HepG2 (cell line): ENCODE measurements around the gene SHE. TPM values are rescaled to one million over a fixed set of nuclear protein-coding genes. Genes with fewer than 3 reads are reported as not detected.

Experiments
- ATAC-seq: fragments of 200-7000 bp; cut with Tn5 transposase; 3 replicates; pipeline ENCODE4 v1.9.1; 2020; ENCODE audit warnings: mild to moderate bottlenecking, moderate library complexity
- BruUV-seq: library from RNA; stranded (reverse); fragments of 400-500 nt; replicated peaks from 2 replicates; lab custom pipeline; 2021; lab: Mats Ljungman, UMichigan
- CTCF ChIA-PET: fragments of 300-600 bp; formaldehyde crosslinking; extraction: SDS; loops from one replicate; lab custom pipeline; 2021; ENCODE audit warnings: low total read pairs, inconsistent platforms, low intra/inter-chr PET ratio; lab: Yijun Ruan, JAX
- POLR2A ChIA-PET: fragments of 350-600 bp; sonication (Branson Sonifier 250); formaldehyde crosslinking; loops from one replicate; lab custom pipeline; 2020; ENCODE audit warnings: antibody characterized with exemption, inconsistent platforms; lab: Yijun Ruan, JAX
- DNase-seq: peaks from one replicate; pipeline ENCODE4 v3.0.0-alpha.2; 2015; ENCODE audit warnings: low spot score
- FAIRE-seq: peaks from 3 replicates; lab custom pipeline; 2011; peaks lifted over from hg19 to GRCh38; lab: Jason Lieb, UNC
- H2AFZ ChIP-seq: one replicate; pipeline ENCODE4 v1.6.1; 2011; ENCODE audit warnings: low read length, inconsistent platforms
- H3K27ac ChIP-seq: fragments of 300-600 bp; 3 replicates; pipeline ENCODE4 v1.8.0; 2011; ENCODE audit warnings: mixed run types, mild to moderate bottlenecking, mixed read lengths, low read length, inconsistent platforms; ENCODE audit not compliant: insufficient read depth; ENCODE audit errors: extremely low read length
- H3K27me3 ChIP-seq, 2 experiments: fragments of 200-600 bp in 1 of 2; 2 replicates in 1 of 2; 3 replicates in 1 of 2; pipeline versions ENCODE4 v1.6.0 to v1.8.0; 2011; ENCODE audit warnings: low read length in 2 of 2, mild to moderate bottlenecking in 2 of 2, moderate library complexity in 2 of 2, inconsistent platforms in 1 of 2; ENCODE audit not compliant: insufficient read depth in 2 of 2, control insufficient read depth in 1 of 2
- H3K36me3 ChIP-seq, 2 experiments: fragments of 200-600 bp in 1 of 2; replicated peaks in 1 of 2; 2 replicates in 1 of 2; 3 replicates in 1 of 2; pipeline versions ENCODE4 v1.5.1 to v1.8.0; 2011; ENCODE audit warnings: low read length in 2 of 2, inconsistent platforms in 1 of 2; ENCODE audit not compliant: insufficient read depth in 2 of 2, control insufficient read depth in 1 of 2
- H3K4me1 ChIP-seq: 2 replicates; pipeline ENCODE4 v1.5.1; 2012; ENCODE audit warnings: low read length, inconsistent platforms; ENCODE audit not compliant: insufficient read depth
- H3K4me2 ChIP-seq: 2 replicates; pipeline ENCODE4 v1.6.0; 2011; ENCODE audit warnings: low read depth, low read length, inconsistent platforms
- H3K4me3 ChIP-seq, 3 experiments: fragments of 200-600 bp in 1 of 3; sonication (generic), shearing (Covaris generic) in 1 of 3; replicated peaks in 1 of 3; 2 replicates each; pipeline ENCODE4 v1.5.1; 2011 to 2016; ENCODE audit warnings: low read length in 3 of 3, inconsistent platforms in 2 of 3, low read depth in 2 of 3, mild to moderate bottlenecking in 2 of 3, control low read depth in 1 of 3, mixed read lengths in 1 of 3; ENCODE audit not compliant: insufficient read depth in 1 of 3
- H3K79me2 ChIP-seq: one replicate; pipeline ENCODE4 v1.6.1; 2011; ENCODE audit warnings: low read length, inconsistent platforms; ENCODE audit not compliant: insufficient read depth
- H3K9ac ChIP-seq: 2 replicates; pipeline ENCODE4 v1.6.0; 2011; ENCODE audit warnings: mild to moderate bottlenecking, low read depth, low read length, inconsistent platforms; ENCODE audit not compliant: insufficient read depth
- H3K9me3 ChIP-seq: 2 replicates; pipeline ENCODE4 v1.5.1; 2012; ENCODE audit warnings: mild to moderate bottlenecking, low read length
- H4K20me1 ChIP-seq: 2 replicates; pipeline ENCODE4 v1.6.0; 2011; ENCODE audit warnings: inconsistent platforms, mild to moderate bottlenecking, low read length, moderate library complexity; ENCODE audit not compliant: insufficient read depth
- GFI1 ChIP-seq: sonication (generic); formaldehyde crosslinking; IDR thresholded peaks from 2 replicates; pipeline ENCODE4 v1.5.0; 2020; ENCODE audit warnings: missing genetic modification reagents, mild to moderate bottlenecking, borderline replicate concordance
- TFE3 ChIP-seq: IDR thresholded peaks from 2 replicates; pipeline ENCODE4 v1.6.1; 2016
- ZNF18 ChIP-seq: sonication (generic); formaldehyde crosslinking; IDR thresholded peaks from 2 replicates; pipeline ENCODE4 v1.8.0; 2022; ENCODE audit warnings: mild to moderate bottlenecking, missing genetic modification reagents; ENCODE audit not compliant: insufficient replicate concordance
- ZZZ3 ChIP-seq: sonication (generic); formaldehyde crosslinking; IDR thresholded peaks from 2 replicates; pipeline ENCODE4 v1.4.0; 2020; ENCODE audit warnings: missing genetic modification reagents, mild to moderate bottlenecking, borderline replicate concordance
- WGBS: methylation state at CpG from one replicate; pipeline ENCODE4 v1.1.6; 2017; ENCODE audit warnings: low lambda C conversion rate; 5-methylcytosine and 5-hydroxymethylcytosine counted together
- in situ Hi-C: cut with HindIII; loops from 2 replicates; pipeline ENCODE4 v1.10.0; 2017; ENCODE audit warnings: low pct_unique_long_range_greater_than_20kb; ENCODE audit not compliant: extremely low pct_ligation_motif_present
- intact Hi-C: fragments of 100-400 bp; cut with micrococcal nuclease; formaldehyde crosslinking; loops from one replicate; pipeline ENCODE4 v1.10.0; 2022; ENCODE audit not compliant: unreplicated experiment
- polyA plus RNA-seq, 8 experiments: library from polyadenylated mRNA; depleted of rRNA in 3 of 8; stranded (reverse) in 7 of 8; unstranded in 1 of 8; fragments of >200 nt; fragmentation: Illumina TruSeq in 4 of 8; extraction: Trizol in 4 of 8; gene quantifications; 2 replicates each; pipeline versions ENCODE4 v1.2.1 to v1.2.3, GENCODE V29; 2011 to 2016; ENCODE audit warnings: low read depth in 4 of 8, missing spikeins in 1 of 8, mixed read lengths in 1 of 8; ENCODE audit not compliant: insufficient read depth in 1 of 8
- total RNA-seq, 5 experiments: library from RNA; depleted of rRNA; stranded (reverse); fragments of >200 nt; fragmentation: Illumina TruSeq; extraction: Trizol; gene quantifications; 2 replicates each; pipeline ENCODE4 v1.2.3, GENCODE V29; 2016; ENCODE audit warnings: low read depth in 1 of 5

Gene SHE
- total and polyA plus RNA-seq, 2 of the 13 experiments (the other 11 are each of a cell fraction or from before 2014, with no cell fraction given), result not detected

- H2AFZ ChIP-seq, result no peak overlapping the region
- POLR2A ChIA-PET, result no interaction called here
- H3K27ac ChIP-seq, result no peak overlapping the region
- no TSS peak for BruUV-seq
- no peaks in the 10 kb centered on the region for H3K27me3 ChIP-seq
- in situ Hi-C loops, result no loop called here
- DNase-seq (no peak), ATAC-seq (no peak), FAIRE-seq (no peak)
- H3K4me2 ChIP-seq, result no peak overlapping the region
- no peaks in the 10 kb centered on the region for H3K9me3 ChIP-seq
- H3K79me2 ChIP-seq, result no peaks in the 10 kb centered on the region
- WGBS, result 92% methylated on average over 8 of the region's 8 CpGs
- H3K4me1 ChIP-seq, result peaks cover 19% of the 10 kb centered on the region
- no peak overlapping the region for H3K9ac ChIP-seq
- intact Hi-C loops, result loop anchor here (10.0 kb wide), 1 partner anchor 87 kb away; no protein-coding TSS in a partner anchor
- CTCF ChIA-PET, result interaction anchor here (1.6 kb wide), 1 partner anchor 115 kb away, joined by 4 read pairs; no protein-coding TSS in a partner anchor
- no peak overlapping the region for H3K4me3 ChIP-seq
- H3K36me3 ChIP-seq, result no peaks in the 10 kb centered on the region; a peak in 1 of 5 replicates
- no peaks in the 10 kb centered on the region for H4K20me1 ChIP-seq
- TF ChIP-seq TFE3 (CRISPR knock-in tag) (no peak), ZZZ3 (CRISPR knock-in tag) (no peak)
- TF ChIP-seq, all 625 proteins: peak for 0
Measured at GRCh38 chr1:154441241-154441888, 60.8 kb downstream of the SHE start.

GRCh38 chr1:154440036-154440804, 62.0 kb downstream of the SHE start:
- Histone ChIP-seq H3K4me3 (no peak overlapping the region), H3K9me3 (no peaks in the 10 kb centered on the region), H3K9ac (no peak overlapping the region; the same call in 1 of the 2 replicates), H3K27ac (peak overlapping the region; percentile 65), H3K27me3 (no peaks in the 10 kb centered on the region), H3K4me1 (peaks cover 19% of the 10 kb centered on the region), H3K36me3 (no peaks in the 10 kb centered on the region; a peak in 1 of 5 replicates), H3K79me2 (no peaks in the 10 kb centered on the region), H4K20me1 (no peaks in the 10 kb centered on the region), H3K4me2 (peak overlapping the region; percentile 27; the same call in 1 of the 2 replicates), H2AFZ (no peak overlapping the region)
- BruUV-seq, result no TSS peak
- WGBS, result 90% methylated on average over 6 of the region's 6 CpGs
- ATAC-seq, result no peak
- TF ChIP-seq ZNF18 (CRISPR knock-in tag) (no peak), GFI1 (CRISPR knock-in tag) (0 out of 2 replicates have a peak, but pooled peaks have one; percentile 35)
- DNase-seq, result no peak
- intact Hi-C loops, result loop anchor here (10.0 kb wide), 1 partner anchor 85 kb away; no protein-coding TSS in a partner anchor
- FAIRE-seq, result peak; percentile 51
- ChIA-PET POLR2A (interaction anchor here (0.8 to 1.5 kb wide), 4 partner anchors 9 to 35 kb away, joined by 3 to 22 read pairs (median 4); no protein-coding TSS in a partner anchor), CTCF (no interaction called here)
- in situ Hi-C loops, result no loop called here
